Non-pigmented ciliary epithelial cell (primary cell): Measurements from ENCODE around the gene PET117.
"Not testable (repeated sequence)": the region's sequence is repeated elsewhere in the genome, so short reads cannot be mapped to it uniquely, and the experiment has no call there.

Experiments used
- DNase-seq: peaks from one replicate; pipeline ENCODE4 v3.0.0-alpha.2; 2010; ENCODE audit warnings: low read depth

PET117 gene

DNA sequence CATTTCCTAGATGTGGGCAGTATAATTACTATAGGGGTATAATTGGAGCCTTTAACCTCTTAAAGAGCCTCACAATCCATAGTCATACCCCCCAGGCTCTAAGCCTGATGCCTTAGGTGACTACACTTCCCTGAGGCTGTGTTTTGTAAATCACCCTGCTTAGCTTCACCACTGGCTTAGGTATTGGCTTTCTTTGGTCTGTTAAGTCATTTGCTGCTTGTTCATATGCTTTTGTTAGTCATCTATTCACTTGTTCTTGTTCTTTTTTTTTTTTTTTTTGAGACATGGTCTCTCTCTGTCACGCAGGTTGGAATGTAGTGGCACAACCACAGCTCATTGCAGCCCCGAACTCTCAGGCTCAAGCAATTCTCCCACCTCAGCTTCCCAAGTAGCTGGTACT is 26.7 kb downstream of the PET117 start:
- no peak for DNase-seq

GRCh38 chr20:18165553-18165952 is 27.9 kb downstream of the PET117 start:
- no peak for DNase-seq

DNA sequence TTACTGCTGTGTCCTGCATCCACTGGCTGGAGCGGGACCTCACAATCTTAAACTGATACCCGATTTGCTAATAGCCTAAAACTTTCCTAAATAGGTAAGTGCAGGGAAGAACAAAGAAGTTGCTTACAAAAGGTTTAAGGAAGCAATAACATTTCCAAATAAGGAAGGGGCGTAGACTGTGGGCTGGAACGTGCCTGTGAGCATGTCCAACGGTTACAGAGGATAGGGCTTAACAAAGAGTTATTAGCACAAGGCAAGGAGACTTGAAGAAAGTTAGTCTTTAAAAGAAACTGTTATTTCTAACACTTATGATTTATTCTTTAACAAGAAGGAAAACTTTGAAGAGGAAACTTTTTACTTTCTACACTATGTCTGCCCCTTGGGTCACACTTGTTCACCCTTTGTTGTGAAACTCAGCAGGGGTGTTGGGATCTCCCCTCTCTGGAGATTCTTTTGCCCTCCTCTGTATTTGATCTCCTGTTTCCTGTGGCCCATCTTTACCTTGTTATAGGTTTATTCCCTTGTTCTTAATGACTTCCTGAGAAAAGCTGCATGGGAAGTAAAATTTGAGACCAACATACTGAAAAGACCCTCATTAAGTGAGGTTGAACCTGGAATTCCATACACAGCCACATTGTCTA is 28.7 kb downstream of the PET117 start:
- DNase-seq: no peak

DNA sequence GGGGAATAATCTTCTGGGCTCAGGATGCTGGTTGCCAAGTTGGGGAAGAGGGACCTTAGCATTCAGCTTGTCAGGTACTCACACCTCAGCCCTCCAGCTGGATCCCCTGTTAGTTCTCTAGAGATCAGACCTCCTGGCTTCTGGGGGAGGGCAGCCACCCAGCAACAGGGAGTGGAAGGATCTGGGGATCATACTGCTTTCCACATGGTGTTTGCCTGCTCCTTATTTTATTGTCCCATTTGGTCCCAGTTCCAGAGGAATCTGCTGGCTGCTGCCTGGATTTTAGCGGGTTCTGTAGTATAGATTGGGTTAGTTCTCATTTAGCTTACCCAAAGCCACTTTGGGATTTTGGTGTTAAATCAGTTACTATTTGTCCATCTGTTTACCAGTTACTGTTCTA is 29.3 kb downstream of the PET117 start:
- DNase-seq: no peak

DNA sequence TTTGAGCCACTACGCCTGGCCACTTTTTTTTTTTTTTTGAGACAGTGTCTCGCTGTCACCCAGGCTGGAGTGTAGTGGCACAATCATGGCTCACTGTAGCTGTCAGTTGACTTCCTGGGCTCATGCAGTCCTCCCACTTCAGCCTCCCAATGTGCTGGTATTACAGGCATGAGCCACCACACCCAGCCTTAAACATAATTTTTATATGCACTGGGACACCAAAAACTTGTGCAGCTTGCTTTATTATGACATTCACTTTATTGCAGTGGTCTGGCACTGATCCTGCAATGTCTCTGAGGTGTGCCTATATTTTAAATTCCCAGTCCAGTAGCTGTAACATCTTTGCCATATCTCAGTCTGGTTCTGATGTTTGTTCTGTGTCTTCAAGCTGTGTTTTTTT is 34.7 kb downstream of the PET117 start:
- no peak for DNase-seq

- no peak for DNase-seq
Observed at GRCh38 chr20:18174906-18175683, 37.4 kb downstream of the PET117 start.

- no peak for DNase-seq
Observed at GRCh38 chr20:18176318-18176785, 38.7 kb downstream of the PET117 start.

- not testable (repeated sequence) for DNase-seq
Observed at GRCh38 chr20:18180366-18180765, 42.7 kb downstream of the PET117 start.

GRCh38 chr20:18180815-18181214 is 43.2 kb downstream of the PET117 start:
- no peak for DNase-seq

- DNase-seq: no peak
Observed at GRCh38 chr20:18187020-18187419, 49.4 kb downstream of the PET117 start.

GRCh38 chr20:18188434-18188833 is 50.8 kb downstream of the PET117 start:
- DNase-seq: no peak

- no peak for DNase-seq
Observed at GRCh38 chr20:18190338-18191233, 52.9 kb downstream of the PET117 start.

- no peak for DNase-seq
Observed at GRCh38 chr20:18191306-18191705, 53.6 kb downstream of the PET117 start.
